ENCODE results near the gene ALKBH4.

- TF ChIP-seq, protein P1, sequence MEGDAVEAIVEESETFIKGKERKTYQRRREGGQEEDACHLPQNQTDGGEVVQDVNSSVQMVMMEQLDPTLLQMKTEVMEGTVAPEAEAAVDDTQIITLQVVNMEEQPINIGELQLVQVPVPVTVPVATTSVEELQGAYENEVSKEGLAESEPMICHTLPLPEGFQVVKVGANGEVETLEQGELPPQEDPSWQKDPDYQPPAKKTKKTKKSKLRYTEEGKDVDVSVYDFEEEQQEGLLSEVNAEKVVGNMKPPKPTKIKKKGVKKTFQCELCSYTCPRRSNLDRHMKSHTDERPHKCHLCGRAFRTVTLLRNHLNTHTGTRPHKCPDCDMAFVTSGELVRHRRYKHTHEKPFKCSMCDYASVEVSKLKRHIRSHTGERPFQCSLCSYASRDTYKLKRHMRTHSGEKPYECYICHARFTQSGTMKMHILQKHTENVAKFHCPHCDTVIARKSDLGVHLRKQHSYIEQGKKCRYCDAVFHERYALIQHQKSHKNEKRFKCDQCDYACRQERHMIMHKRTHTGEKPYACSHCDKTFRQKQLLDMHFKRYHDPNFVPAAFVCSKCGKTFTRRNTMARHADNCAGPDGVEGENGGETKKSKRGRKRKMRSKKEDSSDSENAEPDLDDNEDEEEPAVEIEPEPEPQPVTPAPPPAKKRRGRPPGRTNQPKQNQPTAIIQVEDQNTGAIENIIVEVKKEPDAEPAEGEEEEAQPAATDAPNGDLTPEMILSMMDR (optimal IDR thresholded peaks at IDR 0.05 in 1 of 3, IDR thresholded peaks at IDR 0.05 in 1 of 3, conservative IDR thresholded peaks at IDR 0.05 in 1 of 3; ENCODE audit: extremely low read depth in 1 of 3, insufficient read depth in 2 of 3, low read length in 3 of 3): no peak
- no peak for TF ChIP-seq EZH2 (IDR thresholded peaks at IDR 0.05; ENCODE audit: low read length)
These were observed 32.0 kb downstream of the ALKBH4 start for GRCh38 chr7:102432442-102433218.
